ENCODE results near the gene NTN5.

The NTN5 gene

GRCh38 chr19:48613024-48613851, 59.6 kb downstream of the NTN5 start:
- DNase-seq, result no peak

- DNase-seq, result no peak
Observed at GRCh38 chr19:48611872-48612271, 60.9 kb downstream of the NTN5 start.
